Endothelial cell of umbilical vein (primary cell): ENCODE data around the gene MLC1. TPM values are rescaled to one million over a fixed set of nuclear protein-coding genes. Genes with fewer than 3 reads are reported as not detected.

Experiments used
- BruUV-seq: library from RNA; stranded (reverse); fragments of 400-500 nt; replicated peaks from 2 replicates; lab custom pipeline; 2021; lab: Mats Ljungman, UMichigan
- CTCF ChIA-PET: fragments of 300-600, 350-600 bp; sonication (Branson Sonifier 250); formaldehyde crosslinking; loops from one replicate; lab custom pipeline; 2021; ENCODE audit warnings: antibody characterized with exemption, inconsistent platforms; lab: Charles Lee
- POLR2A ChIA-PET: fragments of 300-600, 350-600 bp; sonication (Branson Sonifier 250); formaldehyde crosslinking; loops from one replicate; lab custom pipeline; 2021; ENCODE audit warnings: antibody characterized with exemption, inconsistent platforms; lab: Charles Lee
- DNase-seq: peaks from one replicate; pipeline ENCODE4 v3.0.0-alpha.2; 2011; ENCODE audit warnings: low read depth, low spot score
- FAIRE-seq: peaks from 2 replicates; lab custom pipeline; 2011; peaks lifted over from hg19 to GRCh38; lab: Jason Lieb, UNC
- H2AFZ ChIP-seq: 2 replicates; pipeline ENCODE4 v1.6.0; 2012; ENCODE audit warnings: low read depth, low read length, control low read depth, inconsistent platforms
- H3K27ac ChIP-seq: 2 replicates; pipeline ENCODE4 v1.5.1; 2011; ENCODE audit warnings: low read depth, mild to moderate bottlenecking, control low read depth, low read length, moderate library complexity; ENCODE audit not compliant: insufficient read depth
- H3K27me3 ChIP-seq, 2 experiments: 2 replicates each; pipeline versions ENCODE4 v1.6.0 to v1.6.1; 2011; ENCODE audit warnings: low read length in 2 of 2, mixed read lengths in 1 of 2; ENCODE audit not compliant: control insufficient read depth in 2 of 2, insufficient read depth in 2 of 2
- H3K36me3 ChIP-seq, 2 experiments: 2 replicates in 1 of 2; 3 replicates in 1 of 2; pipeline ENCODE4 v1.5.1; 2011; ENCODE audit warnings: low read length in 2 of 2, mild to moderate bottlenecking in 1 of 2, moderate library complexity in 1 of 2; ENCODE audit not compliant: control insufficient read depth in 2 of 2, insufficient read depth in 2 of 2; ENCODE audit errors: extremely low read depth in 1 of 2
- H3K4me1 ChIP-seq: 3 replicates; pipeline ENCODE4 v1.5.1; 2011; ENCODE audit warnings: mild to moderate bottlenecking, low read length; ENCODE audit not compliant: control insufficient read depth, insufficient read depth; ENCODE audit errors: extremely low read depth
- H3K4me2 ChIP-seq: 2 replicates; pipeline ENCODE4 v1.6.1; 2011; ENCODE audit warnings: low read length, control low read depth, mixed read lengths; ENCODE audit not compliant: insufficient read depth
- H3K4me3 ChIP-seq, 3 experiments: fragments of 200-600 bp in 1 of 3; sonication (generic), shearing (Covaris generic) in 1 of 3; replicated peaks in 1 of 3; 2 replicates each; pipeline ENCODE4 v1.5.1; 2011 to 2016; ENCODE audit warnings: control low read depth in 3 of 3, low read length in 3 of 3, mild to moderate bottlenecking in 2 of 3, inconsistent platforms in 1 of 3, low read depth in 1 of 3, moderate library complexity in 1 of 3; ENCODE audit not compliant: insufficient read depth in 1 of 3
- H3K79me2 ChIP-seq: 2 replicates; pipeline ENCODE4 v1.6.0; 2012; ENCODE audit warnings: low read length, inconsistent platforms; ENCODE audit not compliant: control insufficient read depth, insufficient read depth
- H3K9ac ChIP-seq: replicated peaks from 2 replicates; pipeline ENCODE3; 2011; ENCODE audit warnings: low read length, control low read depth; ENCODE audit not compliant: insufficient read depth; ENCODE audit errors: extremely low read depth
- H3K9me1 ChIP-seq: replicated peaks from 3 replicates; pipeline ENCODE4 v1.6.0; 2011; ENCODE audit warnings: mild to moderate bottlenecking, low read length; ENCODE audit not compliant: control insufficient read depth, insufficient read depth; ENCODE audit errors: extremely low read depth
- H3K9me3 ChIP-seq: replicated peaks from 2 replicates; pipeline ENCODE4 v1.5.1; 2012; ENCODE audit warnings: low read length, inconsistent platforms; ENCODE audit not compliant: control insufficient read depth, insufficient read depth
- H4K20me1 ChIP-seq: replicated peaks from 2 replicates; pipeline ENCODE3; 2011; ENCODE audit warnings: mild to moderate bottlenecking, low read length; ENCODE audit not compliant: control insufficient read depth, insufficient read depth; ENCODE audit errors: extremely low read depth
- CTCF ChIP-seq, 2 donors: IDR thresholded peaks; 1 replicate in 1 of 2; 2 replicates in 1 of 2; pipeline ENCODE4 v1.5.1; 2011; ENCODE audit warnings: low read length in 2 of 2, mild to moderate bottlenecking in 2 of 2, moderate library complexity in 2 of 2, control low read depth in 1 of 2, inconsistent platforms in 1 of 2, low read depth in 1 of 2; ENCODE audit not compliant: insufficient read depth in 1 of 2; ENCODE audit errors: extremely low read depth in 1 of 2
- EZH2 ChIP-seq: IDR thresholded peaks from 2 replicates; pipeline ENCODE4 v1.6.1; 2012; ENCODE audit warnings: borderline replicate concordance, low read depth, mild to moderate bottlenecking, moderate library complexity, low read length, inconsistent platforms; ENCODE audit not compliant: severe bottlenecking
- FOS ChIP-seq: IDR thresholded peaks from 2 replicates; pipeline ENCODE4 v1.6.1; 2011; ENCODE audit warnings: mild to moderate bottlenecking, low read length, moderate library complexity, borderline replicate concordance; ENCODE audit not compliant: insufficient read depth
- GATA2 ChIP-seq: IDR thresholded peaks from 2 replicates; pipeline ENCODE4 v1.7.0; 2011; ENCODE audit warnings: low read depth, mild to moderate bottlenecking, moderate library complexity, mixed read lengths, low read length; ENCODE audit not compliant: insufficient read length, insufficient read depth
- JUN ChIP-seq: IDR thresholded peaks from 2 replicates; pipeline ENCODE4 v1.6.1; 2011; ENCODE audit warnings: borderline replicate concordance, low read depth; ENCODE audit not compliant: insufficient read length, insufficient read depth
- MAX ChIP-seq: IDR thresholded peaks from 2 replicates; pipeline ENCODE4 v1.6.1; 2011; ENCODE audit not compliant: insufficient read depth, insufficient read length
- MYC ChIP-seq: IDR thresholded peaks from one replicate; pipeline ENCODE4 v1.6.1; 2011; ENCODE audit warnings: mild to moderate bottlenecking, low read depth, low read length
- POLR2A ChIP-seq: IDR thresholded peaks from 2 replicates; pipeline ENCODE4 v1.6.1; 2012; ENCODE audit warnings: low read depth, mild to moderate bottlenecking, control low read depth, low read length
- POLR2AphosphoS5 ChIP-seq: IDR thresholded peaks from 2 replicates; pipeline ENCODE4 v1.6.1; 2012; ENCODE audit warnings: low read depth, mild to moderate bottlenecking, control low read depth, low read length, moderate library complexity; ENCODE audit not compliant: insufficient read depth
- dilution Hi-C: fragments of 300-500 bp; cut with MboI; formaldehyde crosslinking; loops from one replicate; pipeline ENCODE4 v1.15.0; 2019; ENCODE audit warnings: low sequenced_read_pairs; ENCODE audit not compliant: extremely low pct_ligation_motif_present
- intact Hi-C: fragments of 100-400 bp; cut with micrococcal nuclease; formaldehyde crosslinking; loops from one replicate; pipeline ENCODE4 v1.10.0; 2022
- polyA plus RNA-seq, 4 experiments: library from polyadenylated mRNA; depleted of rRNA in 3 of 4; stranded (reverse) in 3 of 4; unstranded in 1 of 4; fragments of >200 nt; gene quantifications; 2 replicates each; pipeline versions ENCODE4 v1.2.1 to v1.2.3, GENCODE V29; 2011 to 2012; ENCODE audit warnings: missing spikeins in 1 of 4
- total RNA-seq: library from RNA; stranded (reverse); gene quantifications from 2 replicates; pipeline ENCODE4 v1.2.3, GENCODE V29; 2021

MLC1 gene
- total and polyA plus RNA-seq, 2 donors (not counting 3 experiments of a cell fraction or from before 2014, with no cell fraction given): not detected

- H4K20me1 ChIP-seq: no peaks in the 10 kb centered on the region
- BruUV-seq: no TSS peak
- H3K27me3 ChIP-seq: peaks cover 0 to 7% of the 10 kb centered on the region in 2 experiments
- no peaks in the 10 kb centered on the region for H3K4me1 ChIP-seq
- no peak for DNase-seq
- H3K79me2 ChIP-seq: no peaks in the 10 kb centered on the region
- POLR2A ChIA-PET: no interaction called here
- no peak overlapping the region for H3K9ac ChIP-seq
- no peak for FAIRE-seq
- TF ChIP-seq JUN (no peak), POLR2A (no peak), CTCF (IDR thresholded peaks at IDR 0.05; ENCODE audit: extremely low read depth in 1 of 2, insufficient read depth in 1 of 2, low read depth in 1 of 2, low read length in 2 of 2) (no peak), POLR2AphosphoS5 (no peak), FOS (no peak), MYC (no peak), MAX (no peak), EZH2 (no peak), GATA2 (no peak)
- H3K4me2 ChIP-seq: no peak overlapping the region
- intact Hi-C loops: no loop called here
- H3K9me3 ChIP-seq: no peaks in the 10 kb centered on the region
- no peak overlapping the region for H3K4me3 ChIP-seq
- H3K9me1 ChIP-seq: no peaks in the 10 kb centered on the region
- no peaks in the 10 kb centered on the region for H3K36me3 ChIP-seq
- H3K27ac ChIP-seq: no peak overlapping the region
- no peak overlapping the region for H2AFZ ChIP-seq
- dilution Hi-C loops: no loop called here
- CTCF ChIA-PET: interaction anchor here (1.2 kb wide), 1 partner anchor 61 kb away, joined by 4 read pairs; no protein-coding TSS in a partner anchor
These were observed 6.0 kb upstream of the MLC1 start for GRCh38 chr22:50091092-50091768.
